ENCODE data around the gene KLHDC4. TPM values are rescaled to one million over a fixed set of nuclear protein-coding genes. Genes with fewer than 3 reads are reported as not detected.

The KLHDC4 gene
- total RNA-seq, 2 experiments from 2014 or later = 80.8 to 81.7 TPM

DNA sequence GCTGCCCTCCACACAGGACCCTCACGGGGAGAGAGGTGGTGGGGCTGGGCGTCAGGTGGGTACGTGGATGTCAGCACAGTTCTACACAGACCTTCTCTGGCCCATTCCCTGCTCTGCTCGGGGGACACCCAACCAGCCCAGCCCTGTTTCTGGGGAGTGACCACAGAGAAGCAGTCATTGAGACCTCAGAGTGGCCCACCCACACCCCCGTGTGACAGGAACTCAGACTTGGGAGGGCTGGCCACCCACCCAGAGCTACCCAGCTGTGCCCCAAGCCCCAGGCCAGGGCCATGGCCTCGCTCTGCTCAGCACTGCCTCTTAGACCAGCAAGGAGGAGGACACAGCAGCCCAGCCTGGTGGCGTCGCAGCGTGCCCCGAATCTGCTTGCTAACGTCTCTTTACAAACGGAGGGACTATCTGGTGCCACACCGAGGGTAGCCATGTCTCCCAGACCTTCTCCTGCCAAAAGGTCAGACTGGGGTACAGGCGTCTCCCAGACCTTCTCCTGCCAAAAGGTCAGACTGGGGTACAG lies 77.7 kb downstream of the KLHDC4 start:
- H3K36me3 Mint-ChIP-seq (ENCODE audit: low read depth) = no peaks in the 10 kb centered on the region
- TF ChIP-seq, protein P1, sequence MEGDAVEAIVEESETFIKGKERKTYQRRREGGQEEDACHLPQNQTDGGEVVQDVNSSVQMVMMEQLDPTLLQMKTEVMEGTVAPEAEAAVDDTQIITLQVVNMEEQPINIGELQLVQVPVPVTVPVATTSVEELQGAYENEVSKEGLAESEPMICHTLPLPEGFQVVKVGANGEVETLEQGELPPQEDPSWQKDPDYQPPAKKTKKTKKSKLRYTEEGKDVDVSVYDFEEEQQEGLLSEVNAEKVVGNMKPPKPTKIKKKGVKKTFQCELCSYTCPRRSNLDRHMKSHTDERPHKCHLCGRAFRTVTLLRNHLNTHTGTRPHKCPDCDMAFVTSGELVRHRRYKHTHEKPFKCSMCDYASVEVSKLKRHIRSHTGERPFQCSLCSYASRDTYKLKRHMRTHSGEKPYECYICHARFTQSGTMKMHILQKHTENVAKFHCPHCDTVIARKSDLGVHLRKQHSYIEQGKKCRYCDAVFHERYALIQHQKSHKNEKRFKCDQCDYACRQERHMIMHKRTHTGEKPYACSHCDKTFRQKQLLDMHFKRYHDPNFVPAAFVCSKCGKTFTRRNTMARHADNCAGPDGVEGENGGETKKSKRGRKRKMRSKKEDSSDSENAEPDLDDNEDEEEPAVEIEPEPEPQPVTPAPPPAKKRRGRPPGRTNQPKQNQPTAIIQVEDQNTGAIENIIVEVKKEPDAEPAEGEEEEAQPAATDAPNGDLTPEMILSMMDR (IDR thresholded peaks at IDR 0.05) = no peak
- H3K4me3 Mint-ChIP-seq = no peak overlapping the region
- H3K27ac Mint-ChIP-seq = no peak overlapping the region
- H3K4me1 Mint-ChIP-seq (ENCODE audit: low read depth) = no peaks in the 10 kb centered on the region
- ChIA-PET POLR2A (no interaction called here), CTCF (no interaction called here)
- H3K9me3 Mint-ChIP-seq = no peaks in the 10 kb centered on the region
- no peak for ATAC-seq
- intact Hi-C loops (cut with micrococcal nuclease) = no loop called here
- H3K27me3 Mint-ChIP-seq = no peaks in the 10 kb centered on the region
- no peak for DNase-seq

DNA sequence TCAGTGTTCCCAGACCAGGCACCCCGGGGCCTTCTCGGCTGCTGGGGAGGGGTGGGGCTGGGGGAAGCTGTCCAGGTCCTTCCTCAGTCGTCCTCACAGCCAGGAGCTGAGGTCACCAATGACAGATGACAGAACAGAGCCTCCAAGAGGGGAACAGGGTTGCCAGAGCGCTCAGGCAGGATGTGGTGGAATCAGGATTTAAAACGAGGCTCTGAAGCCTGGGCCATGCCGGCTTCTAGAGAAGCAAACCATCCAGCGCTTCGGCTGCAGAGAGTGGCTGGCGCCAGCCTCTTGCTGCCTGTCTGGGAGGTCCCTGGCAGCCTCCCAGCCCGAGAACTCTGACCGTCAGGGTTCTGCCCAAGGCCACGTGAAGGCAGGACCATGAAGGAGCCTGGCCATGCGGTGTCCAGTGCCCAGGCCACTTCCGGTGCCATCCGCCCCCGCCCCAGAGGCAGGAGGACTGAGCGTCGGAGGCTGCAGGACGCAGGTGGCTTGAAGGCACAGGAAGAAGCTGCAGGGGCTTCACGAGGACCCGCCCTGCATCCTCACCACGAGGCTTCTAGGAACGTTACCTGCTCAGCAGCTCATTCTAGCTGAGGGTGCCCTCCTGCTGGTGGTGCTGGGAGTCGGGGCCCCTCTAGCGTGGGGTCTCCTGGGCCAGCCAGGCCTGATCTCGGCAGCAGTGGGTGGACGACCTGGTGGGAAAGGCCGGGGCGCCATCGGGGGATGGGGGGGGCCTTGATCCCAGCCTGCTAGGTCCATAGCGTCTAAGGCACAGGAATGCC lies 78.5 kb downstream of the KLHDC4 start:
- intact Hi-C loops (cut with micrococcal nuclease) = no loop called here
- H3K4me3 Mint-ChIP-seq = no peak overlapping the region
- H3K9me3 Mint-ChIP-seq = no peaks in the 10 kb centered on the region
- DNase-seq = no peak
- TF ChIP-seq, protein P1 (IDR thresholded peaks at IDR 0.05) = no peak
- POLR2A ChIA-PET = no interaction called here
- H3K36me3 Mint-ChIP-seq (ENCODE audit: low read depth) = no peaks in the 10 kb centered on the region
- no peak overlapping the region for H3K27ac Mint-ChIP-seq
- no peaks in the 10 kb centered on the region for H3K27me3 Mint-ChIP-seq
- CTCF ChIA-PET = no interaction called here
- peak; percentile 20 for ATAC-seq
- H3K4me1 Mint-ChIP-seq (ENCODE audit: low read depth) = peaks cover 3% of the 10 kb centered on the region

DNA sequence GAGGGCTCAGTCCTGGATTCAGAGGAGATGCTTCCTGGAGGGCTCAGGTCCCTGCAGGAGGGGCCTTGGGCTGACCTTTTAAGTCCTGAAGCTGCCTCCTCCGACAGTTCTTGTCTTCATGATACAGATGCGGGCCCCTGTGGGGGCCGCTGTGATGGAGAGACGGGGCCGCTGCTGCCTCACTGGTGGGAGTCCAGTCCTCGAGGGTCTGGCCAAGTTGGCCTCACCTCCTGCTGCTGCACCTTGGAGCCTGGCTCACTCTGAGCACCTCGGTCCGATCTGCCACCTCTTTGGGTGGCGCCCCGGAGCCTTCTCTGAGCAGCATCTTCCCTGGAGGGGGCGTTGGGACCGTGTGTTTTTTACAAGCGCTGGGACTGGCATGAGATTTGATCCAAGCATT lies 79.1 kb downstream of the KLHDC4 start:
- ChIA-PET CTCF (no interaction called here), POLR2A (no interaction called here)
- intact Hi-C loops (cut with micrococcal nuclease) = no loop called here
- no peak for DNase-seq
- H3K9me3 Mint-ChIP-seq = no peaks in the 10 kb centered on the region
- no peaks in the 10 kb centered on the region for H3K27me3 Mint-ChIP-seq
- no peaks in the 10 kb centered on the region for H3K36me3 Mint-ChIP-seq (ENCODE audit: low read depth)
- H3K4me3 Mint-ChIP-seq = no peak overlapping the region
- TF ChIP-seq, protein P1 (IDR thresholded peaks at IDR 0.05) = no peak
- no peak for ATAC-seq
- H3K27ac Mint-ChIP-seq = no peak overlapping the region
- H3K4me1 Mint-ChIP-seq (ENCODE audit: low read depth) = peaks cover 8% of the 10 kb centered on the region

DNA sequence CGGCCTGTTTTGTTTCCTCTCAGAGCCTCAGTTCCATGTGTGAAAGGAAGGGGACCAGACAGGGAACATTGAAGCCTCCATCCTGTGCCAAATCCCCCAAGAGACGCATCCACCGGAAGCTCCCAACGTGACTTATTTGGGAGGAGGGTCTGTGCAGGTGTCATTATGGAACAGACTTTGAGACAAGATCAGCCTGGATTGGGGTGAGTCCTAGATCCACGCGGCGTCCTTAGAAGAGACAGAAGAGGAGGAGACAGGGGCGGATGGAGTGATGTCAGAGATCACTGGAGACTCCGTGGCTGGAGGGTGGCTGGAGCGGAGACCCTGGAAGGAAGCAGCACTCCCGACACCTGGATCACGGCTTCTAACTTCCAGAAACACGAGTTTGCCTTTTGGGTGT lies 80.0 kb downstream of the KLHDC4 start:
- Mint-ChIP-seq H3K27me3 (peaks cover 3% of the 10 kb centered on the region), H3K9me3 (no peaks in the 10 kb centered on the region), H3K36me3 (ENCODE audit: low read depth) (no peaks in the 10 kb centered on the region), H3K4me1 (ENCODE audit: low read depth) (peaks cover 11% of the 10 kb centered on the region), H3K27ac (no peak overlapping the region), H3K4me3 (no peak overlapping the region)
- ATAC-seq (no peak), DNase-seq (no peak)
- ChIA-PET CTCF (no interaction called here), POLR2A (no interaction called here)
- intact Hi-C loops (cut with micrococcal nuclease) = no loop called here
- TF ChIP-seq, protein P1 (IDR thresholded peaks at IDR 0.05) = no peak

DNA sequence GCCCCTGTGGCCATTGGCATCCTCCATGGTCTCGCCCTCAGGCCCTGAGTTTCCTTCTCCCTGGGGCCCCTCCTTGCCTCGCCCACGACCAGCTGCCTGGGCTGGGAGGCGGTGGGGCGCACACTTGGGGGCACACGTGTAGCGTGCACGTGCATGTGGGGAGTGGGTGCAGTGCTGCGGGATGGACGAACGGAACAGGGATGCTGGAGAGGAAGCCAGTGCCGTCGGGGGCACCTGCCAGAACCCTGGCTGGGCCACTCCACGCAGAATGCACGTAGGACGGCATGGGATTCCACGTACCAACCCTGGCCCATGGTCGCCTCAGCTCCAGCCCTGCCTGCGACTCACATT lies 80.4 kb downstream of the KLHDC4 start:
- Mint-ChIP-seq H3K27ac (no peak overlapping the region), H3K9me3 (no peaks in the 10 kb centered on the region), H3K4me3 (no peak overlapping the region), H3K4me1 (ENCODE audit: low read depth) (peaks cover 12% of the 10 kb centered on the region), H3K36me3 (ENCODE audit: low read depth) (no peaks in the 10 kb centered on the region), H3K27me3 (peaks cover 3% of the 10 kb centered on the region)
- ChIA-PET POLR2A (no interaction called here), CTCF (no interaction called here)
- intact Hi-C loops (cut with micrococcal nuclease) = no loop called here
- DNase-seq (no peak), ATAC-seq (no peak)
- TF ChIP-seq, protein P1 (IDR thresholded peaks at IDR 0.05) = no peak

Measured in activated CD8-positive, alpha-beta T cell treated with anti-CD3 and anti-CD28 coated beads for 36 hours (primary cell).